HG03571 (cell line): ENCODE data around the gene SDS.

Experiments
- ATAC-seq: cut with Tn5 transposase; IDR thresholded peaks from one replicate; pipeline ENCODE4 v1.9.1; 2021; ENCODE audit not compliant: unreplicated experiment

Gene SDS, protein sequence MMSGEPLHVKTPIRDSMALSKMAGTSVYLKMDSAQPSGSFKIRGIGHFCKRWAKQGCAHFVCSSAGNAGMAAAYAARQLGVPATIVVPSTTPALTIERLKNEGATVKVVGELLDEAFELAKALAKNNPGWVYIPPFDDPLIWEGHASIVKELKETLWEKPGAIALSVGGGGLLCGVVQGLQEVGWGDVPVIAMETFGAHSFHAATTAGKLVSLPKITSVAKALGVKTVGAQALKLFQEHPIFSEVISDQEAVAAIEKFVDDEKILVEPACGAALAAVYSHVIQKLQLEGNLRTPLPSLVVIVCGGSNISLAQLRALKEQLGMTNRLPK

DNA sequence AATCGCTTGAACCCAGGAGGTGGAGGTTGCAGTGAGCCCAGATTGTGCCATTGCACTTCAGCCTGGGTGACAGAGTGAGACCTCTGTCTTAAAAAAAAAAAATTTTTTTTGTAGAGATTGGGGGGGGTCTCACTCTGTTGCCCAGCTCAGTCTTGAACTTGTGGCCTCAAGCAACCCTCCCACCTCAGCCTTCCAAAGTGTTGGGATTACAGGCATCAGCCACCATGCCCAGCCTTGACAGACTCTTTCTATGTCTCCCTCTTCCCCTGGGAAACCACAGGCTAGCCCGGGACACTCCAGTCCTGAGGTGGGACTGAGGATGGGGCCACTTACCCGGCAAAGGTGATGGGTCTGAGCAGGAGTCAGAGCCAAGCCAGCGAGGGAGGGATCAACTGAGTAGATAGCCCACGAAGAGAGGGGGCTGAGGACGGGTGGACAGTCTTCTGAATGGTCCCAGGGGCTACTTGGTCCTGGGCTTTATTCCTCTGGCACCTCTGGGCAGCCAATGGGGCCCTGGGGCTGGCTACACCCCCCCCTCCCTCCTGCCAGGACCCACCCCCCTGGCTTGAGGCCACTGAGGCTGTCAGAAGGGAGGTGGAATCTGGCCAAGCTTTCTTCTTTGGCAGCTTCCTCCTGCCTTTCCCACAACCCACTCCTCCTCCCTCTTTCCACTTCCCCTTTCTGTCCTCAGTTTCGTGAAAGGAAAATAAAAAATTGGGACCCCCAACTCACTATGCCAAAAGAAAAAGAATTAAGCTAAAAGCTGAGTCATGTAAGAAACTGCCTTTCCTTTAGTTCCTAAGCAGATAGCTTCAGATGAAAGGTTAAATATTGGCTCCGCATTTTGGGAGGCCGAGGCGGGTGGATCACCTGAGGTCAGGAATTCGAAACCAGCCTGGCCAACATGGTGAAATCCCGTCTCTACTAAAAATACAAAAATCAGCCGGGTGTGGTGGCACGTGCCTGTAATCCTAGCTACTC is at the start of gene SDS:
Gene SDS, minus strand, starts transcription at position 453 of the 981 bp plus-strand sequence. CDS start 4,179 bp downstream, outside the sequence.
- ATAC-seq: no peak

DNA sequence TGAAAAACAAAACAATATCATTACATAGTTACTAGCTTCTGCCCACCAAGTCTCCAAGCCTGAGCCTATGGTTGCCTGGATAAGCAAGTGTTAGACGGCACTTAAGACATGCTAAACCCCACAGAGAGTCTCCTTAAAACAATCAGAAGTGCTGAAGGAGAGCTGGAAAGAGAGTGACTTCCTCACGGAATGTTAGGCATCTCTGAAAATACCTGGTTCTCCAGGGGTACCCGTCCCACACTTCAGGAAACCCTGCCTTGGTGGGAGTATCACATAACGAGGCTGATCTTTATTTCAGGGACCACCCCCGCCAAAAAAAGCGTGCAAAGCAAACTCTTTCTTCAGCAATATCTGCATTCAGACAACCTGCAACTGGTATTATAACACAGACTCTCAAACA is 49.6 kb upstream of the SDS start:
- ATAC-seq: no peak

DNA sequence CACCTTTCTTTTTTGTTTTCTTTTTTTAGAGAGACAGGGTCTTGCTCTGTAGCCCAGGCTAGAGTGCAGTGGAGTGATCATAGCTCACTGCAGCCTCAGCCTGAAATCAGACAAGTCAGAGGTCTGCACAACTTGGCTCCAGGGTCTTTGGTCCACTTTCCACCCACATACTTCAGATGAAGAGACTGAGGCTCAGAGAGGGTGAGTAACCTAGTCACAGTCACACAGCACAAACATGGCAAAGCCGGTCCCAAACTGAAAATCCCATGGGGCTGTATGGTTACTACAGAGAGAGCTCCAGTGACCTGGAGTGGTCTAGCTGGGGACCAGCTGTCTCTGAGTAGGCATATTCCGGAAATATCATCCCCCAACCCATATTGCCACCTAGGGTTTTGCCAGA is 48.8 kb upstream of the SDS start:
- no peak for ATAC-seq

DNA sequence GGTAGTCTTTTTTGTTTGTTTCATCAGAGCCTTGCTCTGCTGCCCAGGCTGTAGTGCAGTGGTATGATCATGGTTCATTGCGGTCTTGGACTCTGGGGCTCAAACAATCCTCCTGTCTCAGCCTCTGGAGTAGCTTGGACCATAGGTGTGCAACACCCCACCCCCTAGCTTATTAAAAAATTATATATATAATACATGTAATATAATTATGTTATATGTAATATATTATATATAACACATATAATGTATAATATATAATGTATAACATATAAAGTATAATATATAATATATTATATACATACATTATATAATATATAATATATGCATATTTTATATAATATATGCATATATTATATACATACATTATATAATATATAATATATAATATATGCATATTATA is 46.2 kb upstream of the SDS start:
- no peak for ATAC-seq

DNA sequence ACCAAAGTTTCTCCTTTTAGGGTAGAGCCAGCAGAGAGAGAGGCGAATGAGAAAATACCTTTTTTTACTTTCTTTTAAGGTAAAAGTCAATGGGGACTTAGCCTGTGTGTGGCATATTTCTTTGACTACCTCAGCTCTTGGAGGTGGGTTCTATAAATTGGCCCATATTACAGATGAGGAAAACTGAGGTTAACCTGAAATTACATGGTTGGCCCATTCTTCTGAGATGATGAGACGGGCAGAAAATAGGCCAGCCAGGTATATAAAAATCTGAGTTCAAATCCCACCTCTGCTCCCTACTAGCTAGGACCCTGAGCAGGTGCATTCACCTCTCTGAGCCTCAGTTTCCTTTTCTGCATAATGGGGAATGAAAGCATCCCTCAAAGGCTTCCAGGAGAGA is 45.6 kb upstream of the SDS start:
- ATAC-seq: no peak

DNA sequence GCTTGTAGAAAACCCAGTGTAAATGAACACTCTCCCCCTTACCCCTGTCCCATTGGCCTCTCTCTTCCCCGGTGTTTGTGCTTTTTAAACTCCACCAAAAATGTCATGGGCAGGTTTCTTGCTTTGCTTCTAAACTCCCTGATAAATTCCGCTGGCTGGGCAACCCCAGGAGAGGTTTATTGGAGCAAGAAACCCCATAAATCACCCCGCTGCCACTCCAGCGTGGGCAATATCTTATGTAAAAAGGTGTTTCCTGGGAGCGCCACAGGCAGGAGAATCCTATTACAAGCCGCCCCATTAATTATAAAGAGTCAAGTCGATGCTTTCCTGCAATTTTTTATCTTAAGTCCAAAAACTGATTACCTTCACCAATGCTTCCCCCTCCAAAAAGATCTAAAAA is 45.2 kb upstream of the SDS start:
- ATAC-seq: no peak

DNA sequence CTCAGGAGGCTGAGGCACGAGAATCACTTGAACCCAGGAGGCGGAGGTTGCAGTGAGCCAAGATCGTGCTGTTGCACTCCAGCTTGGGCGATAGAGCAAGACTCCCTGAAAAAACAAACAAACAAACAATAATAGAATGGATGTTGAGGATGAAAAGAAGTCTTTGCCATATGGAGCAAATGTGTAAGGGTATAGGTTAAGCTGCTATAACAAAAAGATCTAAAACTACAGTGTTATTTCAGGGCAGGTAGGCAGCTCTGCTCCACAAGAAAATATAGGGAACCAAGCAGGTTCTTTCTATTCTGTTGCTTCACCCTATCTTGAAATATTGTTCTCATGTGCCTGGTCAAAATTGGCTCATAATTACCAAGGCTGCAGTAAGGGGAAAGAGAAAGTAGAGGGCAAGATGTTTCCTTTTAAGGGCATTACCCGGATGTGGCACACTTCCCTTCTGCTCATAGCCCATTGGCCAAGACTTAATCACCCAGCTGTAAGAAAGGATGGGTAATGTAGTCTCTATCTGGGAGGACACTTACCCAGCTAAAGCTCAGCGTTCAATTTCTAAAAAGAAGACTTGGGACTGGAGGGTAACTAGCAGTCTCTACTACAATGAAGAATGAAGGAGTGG is 42.0 kb upstream of the SDS start:
- ATAC-seq: no peak

DNA sequence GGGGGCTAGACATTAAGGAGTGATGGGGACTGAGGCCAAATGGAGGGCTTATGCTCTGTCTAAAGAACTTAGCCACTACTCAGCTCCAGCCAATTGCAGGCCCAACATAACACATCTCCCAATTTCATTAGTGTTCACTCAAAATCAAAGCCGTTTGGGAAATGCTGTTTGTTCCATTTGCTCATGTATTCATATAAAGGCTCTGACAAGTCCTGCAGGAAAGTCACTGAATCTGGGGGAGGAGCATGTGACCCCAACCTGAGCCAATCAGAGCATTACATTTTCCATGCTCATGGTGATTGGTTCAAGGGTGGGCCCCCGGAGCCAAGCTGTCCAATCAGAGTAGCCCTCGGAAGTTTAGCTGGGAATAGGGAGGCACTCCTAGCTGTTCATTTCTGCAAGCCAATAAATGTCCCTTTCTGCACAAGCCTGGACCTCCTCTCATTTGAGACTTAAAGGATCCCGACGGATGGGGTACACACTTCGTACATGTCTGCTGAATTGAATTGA is 39.4 kb upstream of the SDS start:
- ATAC-seq: no peak

DNA sequence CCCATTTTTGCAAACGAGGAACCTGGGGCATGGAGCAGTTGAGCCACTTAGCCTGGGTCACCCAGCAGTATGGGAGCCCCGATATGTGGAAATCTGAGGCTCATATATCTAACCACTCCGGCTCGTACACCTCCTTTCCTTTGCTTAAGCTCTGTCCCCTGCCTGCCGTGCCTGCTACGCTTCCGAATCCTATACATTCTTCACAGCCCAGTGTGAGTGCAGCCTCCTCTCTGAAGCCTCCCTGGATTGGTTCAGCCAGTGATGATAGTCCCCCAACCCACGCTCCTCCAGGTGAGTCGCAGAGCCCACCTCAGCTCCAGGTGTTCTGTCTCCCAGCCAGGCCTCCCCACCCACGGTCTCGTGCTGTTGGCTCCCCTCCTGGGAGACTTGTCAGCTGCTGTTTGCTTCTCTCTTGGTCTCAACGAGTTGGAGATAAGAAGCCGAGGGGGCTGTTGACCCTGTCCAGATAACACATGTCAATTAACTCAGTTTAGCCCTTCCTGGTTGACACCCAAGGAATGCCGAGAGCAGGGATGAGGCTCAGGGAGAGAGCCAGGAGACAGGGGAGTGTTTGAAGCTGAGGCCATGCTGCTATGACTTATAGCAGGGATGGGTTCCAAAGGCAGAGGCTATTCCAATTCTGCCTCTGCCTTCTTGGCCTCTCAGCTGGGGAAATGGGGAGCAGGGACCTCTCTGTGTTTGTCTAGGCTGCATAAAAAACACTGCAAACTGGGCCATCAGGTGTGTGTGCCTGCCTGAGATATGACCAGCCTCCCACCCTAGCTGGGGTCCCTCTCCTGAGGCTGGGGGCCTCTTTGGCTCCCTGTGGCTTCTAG is 37.5 kb upstream of the SDS start:
- no peak for ATAC-seq

DNA sequence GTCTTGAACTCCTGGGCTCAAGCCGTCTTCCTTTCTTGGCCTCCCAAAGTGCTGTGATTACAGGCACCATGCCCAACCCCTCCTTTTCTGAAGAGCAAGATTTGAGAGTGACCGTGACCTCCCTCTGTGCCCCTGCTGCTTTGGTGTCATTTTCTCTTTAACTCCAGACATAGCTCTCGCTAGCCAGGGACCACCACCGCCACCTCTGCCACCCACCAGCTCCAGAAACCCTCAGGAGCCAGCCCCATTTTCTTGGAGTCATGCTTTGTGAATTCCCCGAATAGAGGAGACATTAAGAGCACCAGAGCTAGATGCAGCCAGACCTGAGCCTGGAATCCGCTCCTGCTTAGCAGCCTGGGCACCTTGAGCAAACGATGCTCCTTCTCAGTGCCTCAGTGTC is 36.6 kb upstream of the SDS start:
- ATAC-seq: no peak

DNA sequence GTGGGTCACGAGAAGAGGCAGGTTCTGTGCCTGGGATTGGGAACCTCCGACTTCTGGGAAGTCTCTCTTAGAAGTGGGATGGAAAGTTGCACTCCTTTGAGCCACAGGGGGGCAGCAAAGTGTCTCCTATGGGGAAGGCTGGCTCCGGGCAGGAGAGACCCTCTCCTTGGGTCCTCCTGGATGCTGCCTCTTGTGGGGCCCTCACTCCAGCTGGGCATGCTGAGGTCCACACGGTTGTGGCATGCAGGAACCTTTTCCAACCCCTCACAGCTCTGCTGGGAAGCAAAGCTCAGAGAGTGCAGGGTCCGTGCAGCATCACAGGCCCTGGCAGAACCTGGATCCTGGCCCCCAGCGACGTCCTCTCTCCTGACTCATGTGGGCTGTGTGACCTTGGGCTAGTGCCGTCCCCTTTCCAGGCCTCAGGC is 35.9 kb upstream of the SDS start:
- ATAC-seq: no peak

DNA sequence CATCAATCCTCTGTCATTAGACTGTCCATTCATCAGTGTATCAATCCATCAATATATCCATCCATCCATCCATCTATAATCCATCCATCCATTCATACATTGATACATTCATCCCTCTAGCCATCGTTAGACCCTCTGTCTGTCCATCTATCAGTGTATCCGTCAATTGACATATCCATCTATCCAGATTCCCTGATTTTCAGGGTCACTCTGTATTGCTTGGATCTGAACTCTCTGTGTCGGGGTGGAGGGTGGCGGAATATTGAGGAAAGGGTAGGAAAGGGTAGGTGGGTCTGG is 35.6 kb upstream of the SDS start:
- no peak for ATAC-seq

DNA sequence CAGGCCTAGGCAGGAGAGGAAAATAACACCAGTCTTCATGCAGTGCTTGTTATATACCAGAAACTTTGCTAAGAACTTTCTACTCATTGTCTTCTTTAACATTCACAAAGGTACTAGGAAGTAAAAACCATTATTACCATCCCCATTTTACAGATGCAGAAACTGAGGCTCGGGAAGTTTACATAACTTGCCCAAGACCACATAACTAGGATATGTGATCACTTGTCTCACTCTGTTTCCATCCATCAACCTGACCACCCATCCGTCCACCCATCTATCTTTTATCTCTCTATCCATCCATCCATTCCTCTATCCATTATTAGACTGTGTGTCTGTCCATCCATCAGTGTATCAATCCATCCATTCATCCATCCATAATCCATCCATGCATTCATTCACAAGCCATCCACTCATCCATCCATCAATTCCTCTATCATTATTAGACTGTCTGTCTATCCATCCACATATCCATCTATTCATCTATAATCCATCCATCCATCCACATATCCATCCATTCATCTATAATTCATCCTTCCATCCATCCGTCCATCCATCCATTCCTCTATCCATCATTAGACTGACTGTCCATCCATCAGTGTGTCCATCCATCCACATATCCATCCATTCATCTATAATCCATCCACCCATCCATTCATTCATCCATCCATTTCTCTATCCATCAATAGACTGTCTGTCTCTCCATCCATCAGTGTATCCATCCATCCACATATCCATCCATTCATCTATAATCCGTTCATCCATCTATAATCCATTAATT is 35.0 kb upstream of the SDS start:
- ATAC-seq: no peak

DNA sequence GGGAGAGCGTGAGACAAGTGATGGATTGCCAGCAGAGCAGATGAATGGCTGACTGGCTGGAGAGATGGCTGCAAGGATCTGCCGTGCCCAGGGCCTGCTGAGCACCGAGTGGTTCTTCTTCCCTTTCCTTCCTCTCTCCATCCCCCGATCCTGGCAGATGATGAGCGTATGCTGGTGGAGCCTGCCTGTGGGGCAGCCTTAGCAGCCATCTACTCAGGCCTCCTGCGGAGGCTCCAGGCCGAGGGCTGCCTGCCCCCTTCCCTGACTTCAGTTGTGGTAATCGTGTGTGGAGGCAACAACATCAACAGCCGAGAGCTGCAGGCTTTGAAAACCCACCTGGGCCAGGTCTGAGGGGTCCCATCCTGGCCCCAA is 34.0 kb upstream of the SDS start:
- ATAC-seq: no peak

DNA sequence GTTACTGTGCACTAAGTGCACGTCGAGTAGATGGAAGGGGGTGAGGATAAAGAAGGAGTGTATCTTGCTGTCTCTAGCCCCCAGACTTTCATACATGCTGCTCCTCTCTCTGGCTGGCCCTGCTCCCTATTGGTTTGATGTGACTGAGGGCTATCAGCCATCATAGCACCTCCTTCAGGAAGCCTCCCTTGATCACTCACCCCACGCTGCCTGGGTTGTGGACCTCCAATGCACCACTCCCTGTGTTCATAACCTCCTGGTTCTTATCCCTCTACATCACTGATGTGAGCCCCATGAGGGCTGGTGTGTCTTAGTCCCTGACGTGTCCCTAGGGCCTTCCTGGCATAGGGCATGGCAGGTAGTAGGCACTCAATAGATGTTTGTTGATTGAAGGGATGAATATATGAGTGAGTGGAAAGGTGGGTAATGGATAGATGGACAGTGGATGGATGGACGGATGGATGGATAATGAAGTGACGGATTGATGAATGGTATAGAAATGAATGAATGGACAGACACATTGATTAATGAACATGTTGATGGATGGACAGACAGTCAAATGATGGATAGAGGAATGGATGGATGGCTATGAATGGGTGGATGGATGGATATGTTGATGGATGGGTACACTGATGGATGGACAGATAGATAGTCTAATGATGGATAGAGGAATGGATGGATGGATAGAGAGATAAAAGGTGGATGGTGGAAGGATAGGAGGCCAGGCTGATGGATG is 33.5 kb upstream of the SDS start:
- ATAC-seq: no peak

DNA sequence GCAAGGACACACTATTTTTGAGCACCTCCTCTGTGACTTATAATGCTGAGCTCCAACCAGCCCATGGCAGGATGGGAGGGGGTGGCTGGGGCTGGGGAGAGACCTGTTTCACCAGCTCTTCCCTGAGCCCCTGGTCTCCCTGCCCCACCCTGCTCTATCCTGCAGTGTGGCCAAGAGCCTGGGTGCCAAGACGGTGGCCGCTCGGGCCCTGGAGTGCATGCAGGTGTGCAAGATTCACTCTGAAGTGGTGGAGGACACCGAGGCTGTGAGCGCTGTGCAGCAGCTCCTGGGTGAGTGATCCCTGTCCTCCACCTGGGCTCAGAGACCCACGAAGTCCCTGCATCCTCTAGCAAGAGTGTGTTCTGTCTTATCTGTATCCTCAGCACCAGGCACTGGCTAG is 32.9 kb upstream of the SDS start:
- ATAC-seq: no peak

DNA sequence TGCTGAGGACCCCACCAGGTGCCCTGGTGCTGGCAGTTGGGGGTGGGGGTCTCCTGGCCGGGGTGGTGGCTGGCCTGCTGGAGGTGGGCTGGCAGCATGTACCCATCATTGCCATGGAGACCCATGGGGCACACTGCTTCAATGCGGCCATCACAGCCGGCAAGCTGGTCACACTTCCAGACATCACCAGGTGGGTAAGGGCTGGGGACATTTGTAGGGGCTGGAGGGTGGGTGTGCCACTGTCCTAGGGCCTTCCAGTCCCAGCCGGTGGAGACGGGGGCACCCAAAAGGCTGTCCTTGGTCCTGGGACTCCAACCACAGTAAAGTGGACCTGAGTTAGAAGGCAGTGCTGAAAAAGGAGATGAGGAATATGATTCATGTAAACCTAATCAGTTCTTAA is 31.7 kb upstream of the SDS start:
- no peak for ATAC-seq

DNA sequence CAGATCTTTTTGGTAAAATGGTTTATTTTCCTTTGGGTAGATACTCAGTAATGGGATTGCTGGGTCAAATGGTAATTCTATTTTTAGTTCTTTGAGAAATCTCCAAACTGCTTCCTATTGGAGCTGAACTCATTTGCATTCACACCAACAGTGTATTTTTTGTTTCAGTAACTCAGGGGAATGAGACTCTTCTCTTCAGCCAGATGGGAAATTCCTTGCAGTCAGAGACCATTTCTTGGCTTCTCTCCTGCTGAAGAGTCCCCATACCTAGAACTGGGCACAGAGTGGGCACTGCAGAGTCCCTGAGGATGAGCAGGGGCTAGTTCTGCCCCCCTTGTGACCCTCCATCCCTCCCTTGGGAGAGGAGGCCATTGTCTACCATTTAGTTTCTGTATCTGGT is 29.3 kb upstream of the SDS start:
- ATAC-seq: no peak

DNA sequence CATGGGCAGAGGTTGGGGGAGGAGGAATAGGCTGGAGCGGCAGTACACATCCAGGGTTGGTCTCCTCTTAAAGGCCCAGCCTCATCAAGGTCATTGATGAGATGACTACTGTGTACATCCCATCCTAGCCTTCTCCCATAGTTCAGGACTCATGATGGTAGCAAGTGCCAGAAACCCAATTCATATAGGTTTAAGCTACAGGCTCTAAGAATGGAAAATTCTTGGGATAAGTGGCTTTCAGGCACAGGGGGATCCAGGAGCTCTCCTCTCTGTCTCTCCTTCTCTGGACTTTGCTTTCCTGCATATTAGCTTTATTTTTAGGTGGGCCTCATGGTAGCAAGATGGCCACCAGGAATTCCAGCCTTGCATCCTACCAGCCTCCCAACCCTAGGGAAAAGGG is 24.8 kb upstream of the SDS start:
- ATAC-seq: no peak
